CD4-positive, alpha-beta T cell (primary cell): ENCODE measurements around the gene FAM24B. TPM values are rescaled to one million over a fixed set of nuclear protein-coding genes. Genes with fewer than 3 reads are reported as not detected.

Experiments
- ATAC-seq: fragments of 200-7000 bp; cut with Tn5 transposase; one replicate; pipeline ENCODE4 v1.10.0; 2022; ENCODE audit warnings: mild to moderate bottlenecking; ENCODE audit not compliant: poor library complexity
- CTCF ChIA-PET: fragments of 350-600 bp; sonication (Branson Sonifier 250); formaldehyde crosslinking; loops from one replicate; lab custom pipeline; 2021; ENCODE audit warnings: antibody characterized with exemption, inconsistent platforms; lab: Charles Lee
- POLR2A ChIA-PET: fragments of 350-600 bp; sonication (Branson Sonifier 250); formaldehyde crosslinking; loops from one replicate; lab custom pipeline; 2021; ENCODE audit warnings: antibody characterized with exemption, inconsistent platforms; lab: Charles Lee
- DNase-seq, 14 experiments: peaks; one replicate each; pipeline ENCODE4 v3.0.0-alpha.2; 2013 to 2020; ENCODE audit warnings: mixed read lengths in 2 of 14
- H3K27ac ChIP-seq, 2 donors: one replicate each; pipeline versions ENCODE4 v1.5.1 to v1.7.0; 2013; ENCODE audit warnings: low read length in 2 of 2, low read depth in 1 of 2, mild to moderate bottlenecking in 1 of 2
- H3K27me3 ChIP-seq, 2 experiments: 1 replicate in 1 of 2; 2 replicates in 1 of 2; pipeline versions ENCODE4 v1.6.1 to v1.7.0; 2013; ENCODE audit warnings: low read length in 2 of 2, control low read depth in 1 of 2, mild to moderate bottlenecking in 1 of 2, moderate library complexity in 1 of 2; ENCODE audit not compliant: insufficient read depth in 2 of 2, control insufficient read depth in 1 of 2
- H3K36me3 ChIP-seq: one replicate; pipeline ENCODE4 v1.6.1; 2013; ENCODE audit warnings: low read length, control low read depth; ENCODE audit not compliant: insufficient read depth
- H3K4me1 ChIP-seq: one replicate; pipeline ENCODE4 v1.6.1; 2013; ENCODE audit warnings: low read length, control low read depth; ENCODE audit not compliant: insufficient read depth
- H3K4me3 ChIP-seq: one replicate; pipeline ENCODE4 v1.5.1; 2013; ENCODE audit warnings: mild to moderate bottlenecking, low read length, moderate library complexity
- H3K9me3 ChIP-seq, 2 experiments: 1 replicate in 1 of 2; 2 replicates in 1 of 2; pipeline versions ENCODE4 v1.6.1 to v1.7.0; 2013; ENCODE audit warnings: low read length in 2 of 2, mild to moderate bottlenecking in 2 of 2, control low read depth in 1 of 2, moderate library complexity in 1 of 2; ENCODE audit not compliant: control insufficient read depth in 1 of 2, insufficient read depth in 1 of 2
- H3K27ac Mint-ChIP-seq: one replicate; pipeline ENCODE4 v1.8.0; 2020; ENCODE audit warnings: mixed read lengths
- H3K27me3 Mint-ChIP-seq: one replicate; pipeline ENCODE4 v1.8.0; 2021; ENCODE audit warnings: mixed read lengths
- H3K36me3 Mint-ChIP-seq: one replicate; pipeline ENCODE4 v1.8.0; 2021; ENCODE audit warnings: low read depth, mixed read lengths
- H3K4me1 Mint-ChIP-seq: one replicate; pipeline ENCODE4 v1.8.0; 2021; ENCODE audit warnings: low read depth, mixed read lengths
- H3K4me3 Mint-ChIP-seq: one replicate; pipeline ENCODE4 v1.8.0; 2020; ENCODE audit warnings: mild to moderate bottlenecking, mixed read lengths
- H3K9me3 Mint-ChIP-seq: one replicate; pipeline ENCODE4 v1.8.0; 2020; ENCODE audit warnings: mixed read lengths
- intact Hi-C, 2 experiments: fragments of 100-400 bp; cut with DNase I in 1 of 2; cut with micrococcal nuclease in 1 of 2; formaldehyde crosslinking; loops; one replicate each; pipeline versions ENCODE4 v1.15.1 to v1.9.0; 2023 to 2025; cut with DNase I, micrococcal nuclease
- total RNA-seq, 174 experiments: library from RNA in 2 of 174; stranded (reverse) in 2 of 174; gene quantifications; one replicate each; pipeline ENCODE4 v1.2.3 and lab custom pipeline; 2021 to 2026
- TF ChIP-seq, protein P1 (sequence below): fragments of 200-600 bp; IDR thresholded peaks from one replicate; pipeline ENCODE4 v1.8.0; 2022; ENCODE audit warnings: antibody characterized with exemption, mild to moderate bottlenecking

FAM24B gene
- total RNA-seq, 2 experiments from 2014 or later, result 6.8 to 7.1 TPM

DNA sequence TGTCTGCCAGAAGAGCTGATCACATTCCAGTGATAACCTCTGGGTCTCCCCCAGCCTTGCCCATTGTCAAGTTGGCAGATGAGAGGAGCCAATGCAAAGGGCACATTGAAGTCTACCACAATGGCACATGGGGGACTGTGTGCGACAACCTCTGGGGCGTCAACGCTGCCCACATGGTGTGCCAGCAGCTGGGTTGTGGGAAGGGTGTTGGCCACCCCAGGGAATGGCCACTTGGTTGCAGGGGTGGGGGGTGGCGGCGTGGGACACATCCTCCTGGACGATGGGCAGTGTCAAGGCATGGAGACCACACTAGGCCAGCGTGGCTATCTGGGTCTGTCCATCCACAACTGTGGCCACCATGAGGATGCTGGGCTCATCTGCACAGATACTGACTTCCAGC, 77.1 kb downstream of the FAM24B start:
- no peaks in the 10 kb centered on the region for H3K36me3 Mint-ChIP-seq
- no peak for ATAC-seq
- DNase-seq, result no peak
- no peaks in the 10 kb centered on the region for H3K9me3 Mint-ChIP-seq
- Histone ChIP-seq H3K27me3 (no peaks in the 10 kb centered on the region), H3K36me3 (no peaks in the 10 kb centered on the region), H3K4me3 (no peak overlapping the region), H3K4me1 (no peaks in the 10 kb centered on the region), H3K27ac (no peak overlapping the region), H3K9me3 (peaks cover 0 to 14% of the 10 kb centered on the region in 2 experiments)
- H3K27ac Mint-ChIP-seq, result no peak overlapping the region
- intact Hi-C loops, result no loop called here
- H3K27me3 Mint-ChIP-seq, result peaks cover 21% of the 10 kb centered on the region
- ChIA-PET CTCF (no interaction called here), POLR2A (no interaction called here)
- TF ChIP-seq, protein P1, sequence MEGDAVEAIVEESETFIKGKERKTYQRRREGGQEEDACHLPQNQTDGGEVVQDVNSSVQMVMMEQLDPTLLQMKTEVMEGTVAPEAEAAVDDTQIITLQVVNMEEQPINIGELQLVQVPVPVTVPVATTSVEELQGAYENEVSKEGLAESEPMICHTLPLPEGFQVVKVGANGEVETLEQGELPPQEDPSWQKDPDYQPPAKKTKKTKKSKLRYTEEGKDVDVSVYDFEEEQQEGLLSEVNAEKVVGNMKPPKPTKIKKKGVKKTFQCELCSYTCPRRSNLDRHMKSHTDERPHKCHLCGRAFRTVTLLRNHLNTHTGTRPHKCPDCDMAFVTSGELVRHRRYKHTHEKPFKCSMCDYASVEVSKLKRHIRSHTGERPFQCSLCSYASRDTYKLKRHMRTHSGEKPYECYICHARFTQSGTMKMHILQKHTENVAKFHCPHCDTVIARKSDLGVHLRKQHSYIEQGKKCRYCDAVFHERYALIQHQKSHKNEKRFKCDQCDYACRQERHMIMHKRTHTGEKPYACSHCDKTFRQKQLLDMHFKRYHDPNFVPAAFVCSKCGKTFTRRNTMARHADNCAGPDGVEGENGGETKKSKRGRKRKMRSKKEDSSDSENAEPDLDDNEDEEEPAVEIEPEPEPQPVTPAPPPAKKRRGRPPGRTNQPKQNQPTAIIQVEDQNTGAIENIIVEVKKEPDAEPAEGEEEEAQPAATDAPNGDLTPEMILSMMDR, result no peak
- H3K4me1 Mint-ChIP-seq, result no peaks in the 10 kb centered on the region
- H3K4me3 Mint-ChIP-seq, result no peak overlapping the region

Other genes starting within 250 kb of the FAM24B start
- not detected for gene C10orf120, start 179.7 kb downstream of the FAM24B start, total RNA-seq
- gene CUZD1, start 33.7 kb downstream of the FAM24B start, total RNA-seq, result under 1 TPM; 0.27 to 0.64 TPM
- gene FAM24A, start 31.0 kb upstream of the FAM24B start, total RNA-seq, result not detected
- 1 to 10 TPM; 2.3 to 2.5 TPM for gene C10orf88, start 74.6 kb upstream of the FAM24B start, total RNA-seq
- gene PSTK, start 100.8 kb upstream of the FAM24B start, total RNA-seq, result 10 to 100 TPM; 16.1 to 18.6 TPM
- 10 to 100 TPM; 81.8 to 87.1 TPM for gene IKZF5, start 129.2 kb upstream of the FAM24B start, total RNA-seq
- gene ACADSB, start 129.4 kb upstream of the FAM24B start, total RNA-seq, result 10 to 100 TPM; 16.6 to 17.9 TPM